ENCODE measurements around the gene L3MBTL4.
"Not testable (repeated sequence)": the region's sequence is repeated elsewhere in the genome, so short reads cannot be mapped to it uniquely, and the experiment has no call there.

L3MBTL4 gene

GRCh38 chr18:6248017-6248416, 166.7 kb downstream of the L3MBTL4 start:
- no peak for DNase-seq

DNA sequence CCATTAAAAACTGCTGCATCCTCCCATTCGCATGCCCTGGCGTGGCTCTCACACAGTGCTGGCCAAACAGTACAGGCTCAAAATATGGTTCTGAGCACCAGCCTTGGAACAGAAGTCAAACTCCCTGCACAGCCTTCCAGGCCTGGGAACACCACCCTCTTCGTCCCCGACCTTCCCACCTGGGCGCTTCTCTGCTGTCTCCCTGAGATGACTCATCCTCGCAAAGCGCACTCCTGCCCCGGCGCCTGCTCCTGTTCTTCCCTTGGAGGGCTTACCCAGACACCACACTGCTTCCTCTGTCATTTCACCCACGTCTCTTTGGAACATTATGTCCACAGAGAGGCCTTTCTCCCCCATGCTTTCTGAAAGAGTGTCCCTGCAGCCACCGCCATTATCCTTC, 172.7 kb downstream of the L3MBTL4 start:
- no peak for DNase-seq

GRCh38 chr18:6239716-6240115, 175.0 kb downstream of the L3MBTL4 start:
- DNase-seq, result no peak

DNA sequence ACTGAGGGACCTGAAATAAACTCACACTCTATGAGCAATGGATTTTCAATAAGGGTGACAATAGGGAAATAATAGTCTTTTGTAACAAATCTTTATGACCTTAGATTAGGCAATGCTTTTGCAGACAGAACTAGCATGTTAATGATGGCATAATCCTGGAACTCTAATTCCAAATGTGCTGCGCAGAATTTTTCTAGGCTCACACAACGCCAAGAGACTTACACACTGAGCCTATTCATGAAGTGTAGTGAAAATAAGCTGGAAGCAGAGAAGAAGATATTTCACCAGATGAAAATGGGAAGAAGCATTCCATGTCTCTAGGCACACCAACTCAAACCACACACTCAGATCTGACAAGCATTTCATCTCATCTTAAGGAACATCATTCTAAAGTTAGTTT, 178.5 kb downstream of the L3MBTL4 start:
- no peak for DNase-seq

DNA sequence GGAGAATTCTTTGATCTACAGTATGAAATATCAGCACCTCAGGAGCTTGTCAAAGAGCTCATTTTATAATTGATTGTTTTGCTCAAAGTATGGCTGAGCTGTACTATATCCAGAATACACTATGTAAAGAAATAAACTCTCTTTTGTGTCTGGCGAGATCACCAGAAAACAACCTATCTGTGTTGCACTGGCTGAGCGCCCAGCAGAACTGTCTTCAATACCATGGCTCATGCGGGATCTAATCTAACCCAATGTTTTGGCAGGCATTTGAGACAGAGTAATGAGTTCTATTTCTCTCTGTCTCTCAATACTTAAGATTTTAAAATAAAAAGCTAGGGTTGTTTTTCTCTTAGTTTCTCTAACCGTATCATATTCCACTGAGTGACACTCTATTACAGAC, 192.4 kb downstream of the L3MBTL4 start:
- no peak for DNase-seq

GRCh38 chr18:6221602-6222014, 193.1 kb downstream of the L3MBTL4 start:
- no peak for DNase-seq

GRCh38 chr18:6220129-6220528, 194.6 kb downstream of the L3MBTL4 start:
- no peak for DNase-seq

DNA sequence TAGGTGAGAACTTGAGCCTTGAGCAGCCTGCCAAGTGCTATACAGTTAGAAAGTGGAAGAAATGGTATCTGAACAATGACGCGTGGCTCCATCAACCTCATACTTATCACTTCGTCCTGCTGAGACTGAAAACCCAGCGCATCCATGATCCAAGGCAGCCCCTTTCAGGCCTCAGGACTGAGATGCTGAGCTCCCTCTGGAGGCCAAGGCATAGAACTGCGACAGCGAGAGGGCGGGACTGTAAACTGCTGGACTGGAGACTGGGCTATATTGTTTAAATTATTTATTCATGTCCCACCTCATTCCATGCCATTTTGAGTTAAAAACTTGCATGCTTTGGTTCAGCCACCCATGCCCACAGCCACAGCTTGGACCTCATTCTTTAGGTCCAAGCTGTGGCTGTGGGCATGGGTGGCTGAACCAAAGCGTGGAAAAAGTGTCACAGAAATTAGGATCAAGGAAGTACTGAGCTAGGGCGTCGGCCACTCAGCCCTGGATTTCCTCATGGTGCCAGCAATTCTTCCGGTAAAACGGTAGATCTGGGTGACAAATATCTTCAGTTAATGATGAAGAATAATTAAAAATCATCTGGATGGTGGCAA, 195.5 kb downstream of the L3MBTL4 start:
- no peak for DNase-seq

DNA sequence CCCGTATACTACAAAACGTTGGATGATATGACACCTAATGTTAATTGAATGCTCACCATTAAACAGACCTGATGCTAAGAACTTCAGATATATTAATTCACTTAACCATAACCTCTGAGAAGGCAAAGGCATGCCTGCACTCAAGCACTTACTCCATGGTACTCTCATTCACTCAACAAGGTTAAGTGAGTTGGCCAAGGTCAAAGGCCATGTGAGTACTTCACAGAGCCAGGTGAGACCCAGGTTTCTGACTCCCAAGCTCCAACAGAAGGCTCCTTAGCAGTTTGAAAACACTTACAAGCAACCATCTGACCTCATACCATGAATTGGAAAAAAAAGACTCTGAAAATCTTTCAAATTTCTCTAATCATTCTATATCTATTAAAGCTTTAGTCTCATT, 198.8 kb downstream of the L3MBTL4 start:
- no peak for DNase-seq

GRCh38 chr18:6211174-6211504, 203.6 kb downstream of the L3MBTL4 start:
- no peak for DNase-seq

DNA sequence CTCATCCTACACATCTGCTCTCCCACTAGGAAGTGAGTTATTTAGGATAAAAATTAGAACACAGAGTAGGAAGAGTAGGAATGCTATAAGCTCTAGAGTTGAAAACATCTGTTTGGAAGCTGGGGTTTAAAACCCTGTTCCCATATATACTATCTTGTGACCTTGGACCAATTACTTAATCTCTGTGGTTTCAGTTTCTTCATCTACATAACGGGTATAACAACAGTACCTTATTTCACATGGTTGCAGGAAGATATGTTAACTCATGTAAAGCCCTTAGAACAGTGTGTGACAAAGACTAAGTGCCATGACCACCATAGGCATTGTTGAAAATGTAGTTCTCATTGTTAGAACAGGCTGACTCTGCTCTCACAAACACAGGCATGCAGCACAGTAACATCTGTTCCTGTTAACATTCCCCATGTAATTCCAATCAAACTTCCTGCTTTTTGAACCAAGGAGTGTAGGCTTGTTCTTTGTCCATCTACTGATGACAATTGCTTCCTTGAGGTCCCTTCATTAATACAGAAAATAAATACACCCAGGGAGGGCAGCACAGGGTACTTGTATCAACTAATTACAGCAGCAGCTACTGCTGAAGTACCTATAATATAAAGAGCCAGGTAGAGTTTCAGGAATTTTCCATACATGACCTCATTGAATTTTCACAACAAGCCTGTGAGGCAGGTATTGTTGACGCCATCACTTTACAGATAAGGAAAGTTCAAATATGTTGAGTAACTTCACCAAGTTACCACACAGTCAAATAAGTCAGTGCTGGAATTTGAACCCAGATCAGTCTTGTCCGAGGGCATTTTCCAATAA, 204.2 kb downstream of the L3MBTL4 start:
- no peak for DNase-seq

- DNase-seq, result no peak
These were observed 206.8 kb downstream of the L3MBTL4 start for GRCh38 chr18:6207941-6208340.

DNA sequence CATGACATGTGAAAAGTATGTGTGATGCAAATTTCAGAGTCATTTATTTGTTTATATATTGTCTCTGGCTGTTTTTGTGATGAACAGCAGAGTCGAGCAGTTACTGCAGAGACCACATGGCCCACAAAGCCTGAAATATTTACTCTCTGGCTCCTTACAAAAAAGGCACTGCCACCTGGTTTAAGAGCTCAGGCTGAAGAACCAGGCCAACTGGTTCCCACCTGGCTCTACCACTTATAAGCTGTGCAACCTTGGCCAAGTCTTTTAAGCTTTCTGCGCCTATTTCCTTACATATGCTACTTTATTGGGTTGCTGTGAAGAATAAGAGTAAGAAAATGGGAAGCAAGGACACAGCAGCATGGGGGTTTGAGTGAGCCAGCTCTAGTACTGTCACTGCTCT, 207.6 kb downstream of the L3MBTL4 start:
- DNase-seq, result no peak

- no peak for DNase-seq
These were observed 209.0 kb downstream of the L3MBTL4 start for GRCh38 chr18:6205706-6206105.

DNA sequence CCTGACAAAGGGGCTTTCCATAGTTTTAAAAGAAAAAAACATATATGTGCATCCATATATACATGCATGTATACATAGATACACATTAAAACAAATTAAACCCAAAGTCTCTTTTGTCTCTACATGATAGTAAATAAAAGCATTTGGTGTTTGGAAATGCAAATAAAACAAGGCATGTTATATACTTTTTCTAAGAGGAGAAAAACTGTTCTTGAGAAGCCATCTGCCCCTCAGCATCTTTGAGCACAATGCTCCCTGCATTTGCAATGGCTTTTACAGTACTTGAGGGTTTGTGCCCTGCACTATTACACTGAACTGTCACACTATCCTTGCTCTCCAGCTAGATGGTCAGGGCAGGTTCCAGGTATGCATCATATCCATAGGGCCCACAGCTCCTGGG, 210.2 kb downstream of the L3MBTL4 start:
- no peak for DNase-seq

GRCh38 chr18:6203791-6204190, 210.9 kb downstream of the L3MBTL4 start:
- no peak for DNase-seq

DNA sequence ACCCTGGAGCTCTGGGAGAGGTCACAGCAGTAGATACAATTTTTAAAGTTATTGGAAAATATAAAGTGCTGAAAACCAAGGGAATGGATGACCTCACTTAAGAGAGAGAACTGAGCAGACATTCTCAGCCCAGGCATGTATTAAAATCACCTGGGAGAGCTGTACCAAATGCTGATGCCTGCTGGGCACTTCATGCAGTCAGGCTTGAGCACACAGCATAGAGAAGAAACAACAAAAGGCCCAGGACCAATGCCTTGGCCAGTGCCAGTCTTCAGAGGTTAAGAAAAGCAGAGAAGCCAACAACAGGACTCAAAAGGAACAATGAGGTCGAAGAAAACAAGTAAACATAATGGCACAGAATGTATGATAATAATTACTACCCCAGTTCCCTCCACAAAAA, 211.8 kb downstream of the L3MBTL4 start:
- DNase-seq, result no peak

DNA sequence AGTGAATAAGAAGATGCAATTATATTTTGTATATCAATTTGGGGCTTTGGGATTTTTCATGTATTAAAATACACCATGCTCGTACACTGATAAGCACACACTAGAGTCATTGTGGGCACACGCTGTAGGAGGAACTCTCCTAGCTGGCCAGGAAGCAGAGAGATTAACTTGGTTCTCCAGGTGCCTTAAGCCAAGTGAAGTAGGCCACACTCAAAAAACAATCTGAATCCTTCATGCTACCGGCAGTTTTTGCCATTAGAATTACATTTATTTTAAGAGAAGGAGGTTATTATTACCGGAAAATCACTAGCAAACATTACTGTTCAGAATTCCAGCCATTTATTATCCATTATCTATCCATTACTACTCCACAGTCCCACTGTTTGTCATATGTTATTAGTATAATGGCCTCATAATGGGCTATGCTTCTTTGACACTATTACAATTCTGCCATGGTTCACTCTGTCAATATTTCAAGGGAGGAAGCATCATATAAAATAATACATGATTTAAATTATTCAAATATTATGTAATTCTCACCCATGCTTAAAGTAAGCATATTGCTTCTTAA, 214.4 kb downstream of the L3MBTL4 start:
- DNase-seq, result no peak

DNA sequence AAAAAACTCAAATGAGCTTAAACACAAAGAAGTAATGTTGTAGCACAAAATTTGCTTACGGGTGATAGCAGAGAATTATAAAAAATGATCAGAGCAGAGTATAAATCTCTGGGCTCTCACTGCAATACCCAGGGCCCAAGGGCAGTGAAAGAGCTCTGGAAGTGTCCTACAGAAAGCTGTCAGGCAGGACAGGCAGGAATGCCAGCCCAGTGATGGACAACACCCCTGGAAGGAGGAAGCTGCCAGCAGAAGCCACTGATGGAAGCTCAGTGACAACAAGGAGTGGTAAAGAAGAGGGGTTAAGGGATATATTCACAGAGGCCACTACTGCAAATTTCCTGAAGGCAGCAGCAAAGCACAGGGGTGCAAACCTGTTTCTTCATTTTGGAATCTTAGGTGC, 214.9 kb downstream of the L3MBTL4 start:
- DNase-seq, result no peak

GRCh38 chr18:6198585-6198984, 216.1 kb downstream of the L3MBTL4 start:
- DNase-seq, result no peak

- no peak for DNase-seq
These were observed 220.1 kb downstream of the L3MBTL4 start for GRCh38 chr18:6194640-6195039.

DNA sequence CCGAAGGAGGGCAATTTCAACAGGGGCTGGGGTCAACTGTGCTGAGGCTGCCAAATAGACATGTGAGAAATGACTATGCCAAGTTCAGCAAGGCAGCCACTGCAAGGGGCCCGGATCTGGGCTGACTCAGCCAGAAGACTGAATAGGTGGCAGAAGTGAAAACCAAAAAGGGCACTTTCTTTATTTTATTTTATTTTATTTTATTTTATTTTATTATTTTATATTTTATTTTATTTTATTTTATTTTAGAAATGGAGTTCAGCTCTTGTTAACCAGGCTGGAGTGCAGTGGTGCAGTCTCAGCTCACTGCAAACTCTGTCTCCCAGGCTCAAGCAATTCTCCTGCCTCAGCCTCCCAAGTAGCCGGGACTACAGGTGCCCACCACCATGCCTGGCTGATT, 228.9 kb downstream of the L3MBTL4 start:
- not testable (repeated sequence) for DNase-seq

DNA sequence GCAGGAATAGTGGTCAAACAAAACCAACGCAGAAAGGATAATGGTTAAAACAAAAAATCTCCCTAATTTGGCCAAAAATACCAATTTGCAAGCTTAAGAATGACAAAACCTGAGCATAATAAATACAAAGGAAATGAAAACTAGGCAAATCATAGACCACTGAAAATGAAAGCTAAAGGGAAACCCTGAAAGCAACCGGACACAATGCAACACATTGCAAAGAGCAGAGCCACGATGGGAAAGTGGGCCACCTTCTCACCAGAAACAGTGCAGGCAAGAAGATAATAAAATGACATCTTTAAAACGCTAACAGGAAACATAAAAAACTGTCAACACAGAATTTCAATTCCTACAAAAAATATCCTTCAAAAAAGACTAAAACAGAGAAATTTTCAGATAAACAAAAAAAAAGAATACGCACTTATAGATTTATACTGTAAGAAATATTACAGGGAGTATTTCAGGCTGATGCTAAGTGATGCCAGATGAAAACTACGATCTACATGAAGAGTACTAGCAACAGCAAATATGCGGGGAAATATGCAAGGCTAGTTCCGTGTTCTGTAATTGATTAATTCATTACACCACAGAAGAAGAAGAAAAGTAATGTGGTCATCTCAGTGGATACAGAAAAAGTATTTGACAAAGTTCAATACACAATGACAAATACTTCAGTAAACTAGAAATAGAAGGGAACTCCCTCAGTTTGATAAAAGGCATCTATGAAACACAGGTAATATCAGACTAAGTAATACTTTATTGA, 239.5 kb downstream of the L3MBTL4 start:
- no peak for DNase-seq

GRCh38 chr18:6170604-6171003, 244.1 kb downstream of the L3MBTL4 start:
- DNase-seq, result no peak
